ENCODE data around the gene WWP2.

DNA sequence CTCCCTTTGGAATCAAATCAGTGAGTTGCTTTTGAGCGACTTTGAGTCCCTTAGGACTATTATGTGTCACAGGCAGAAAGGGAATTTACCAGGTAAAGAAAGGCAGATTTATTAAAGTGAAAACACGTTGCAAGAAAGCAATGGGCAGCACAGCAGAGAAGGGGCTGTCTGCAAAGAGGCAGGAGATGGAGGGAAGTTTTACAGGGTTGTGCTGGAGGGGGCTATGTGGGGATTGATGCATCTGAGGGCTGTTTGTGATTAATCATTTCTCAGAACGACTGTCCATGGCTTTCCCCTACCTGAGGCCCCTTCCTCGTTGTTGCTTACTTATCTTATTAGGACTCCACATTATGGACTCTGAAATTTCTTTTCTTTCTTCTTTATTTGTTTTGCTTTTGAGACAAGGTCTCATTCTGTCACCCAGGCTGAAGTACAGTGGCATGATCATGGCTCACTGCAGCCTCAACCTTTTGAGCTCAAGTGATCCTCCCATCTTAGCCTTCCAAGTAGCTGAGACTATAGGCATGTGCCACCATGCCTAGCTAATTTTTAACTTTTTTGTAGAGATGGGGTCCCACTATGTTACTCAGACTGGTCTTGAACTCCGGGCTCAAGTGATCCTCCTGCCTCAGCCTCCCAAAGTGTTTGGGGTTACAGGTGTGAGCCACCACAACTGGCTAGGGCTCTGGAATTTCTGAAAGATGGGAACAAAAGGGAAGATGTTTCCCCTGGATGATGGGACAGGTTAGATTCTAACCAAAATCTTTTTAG lies 5.5 kb downstream of the WWP2 start:
- no peak for TF ChIP-seq CTCF (IDR thresholded peaks at IDR 0.05; ENCODE audit: low read length)
- no peak for TF ChIP-seq EZH2 (optimal IDR thresholded peaks at IDR 0.05; ENCODE audit: low read depth, low read length)

Data from MM.1S (cell line).